ENCODE results near the gene PDZD2.

GRCh38 chr5:31731710-31732301 lies 92.9 kb downstream of the PDZD2 start:
- TF ChIP-seq EZH2phosphoT487 (IDR thresholded peaks at IDR 0.05) (no peak), CTCF (IDR thresholded peaks at IDR 0.05) (no peak), EZH2 (IDR thresholded peaks at IDR 0.05) (no peak)

All from neural progenitor cell (in vitro differentiated cells).